Sigmoid colon (tissue), 4 donors: ENCODE data around the gene LGALS3.

ENCODE experiments used
- CTCF ChIP-seq, 4 experiments: fragments of 450-650 bp in 3 of 4; fragments of 200-600 bp in 1 of 4; IDR thresholded peaks; one replicate each; pipeline ENCODE4 v1.5.1; 2016 to 2019; ENCODE audit warnings: antibody characterized with exemption in 4 of 4, mild to moderate bottlenecking in 3 of 4, moderate library complexity in 2 of 4
- POLR2A ChIP-seq, 2 donors: fragments of 450-650 bp; IDR thresholded peaks; one replicate each; pipeline ENCODE4 v1.6.1; 2016; ENCODE audit warnings: antibody characterized with exemption in 2 of 2, mild to moderate bottlenecking in 2 of 2, moderate library complexity in 2 of 2
- POLR2AphosphoS5 ChIP-seq, 4 donors: sonication (generic); formaldehyde crosslinking; IDR thresholded peaks; one replicate each; pipeline ENCODE4 v1.6.1; 2017; ENCODE audit warnings: antibody characterized with exemption in 4 of 4

- TF ChIP-seq POLR2A (IDR thresholded peaks at IDR 0.05) (no peak), CTCF (IDR thresholded peaks at IDR 0.05) (no peak), POLR2AphosphoS5 (IDR thresholded peaks at IDR 0.05) (no peak)
Observed at GRCh38 chr14:55126932-55127459, 2.1 kb upstream of the LGALS3 start.
